GM18517 (cell line): ENCODE measurements around the gene RAD9A.

Experiments used
- ATAC-seq: cut with Tn5 transposase; IDR thresholded peaks from one replicate; pipeline ENCODE4 v1.9.1; 2021; ENCODE audit warnings: mild to moderate bottlenecking, moderate library complexity; ENCODE audit not compliant: unreplicated experiment

The RAD9A gene

DNA sequence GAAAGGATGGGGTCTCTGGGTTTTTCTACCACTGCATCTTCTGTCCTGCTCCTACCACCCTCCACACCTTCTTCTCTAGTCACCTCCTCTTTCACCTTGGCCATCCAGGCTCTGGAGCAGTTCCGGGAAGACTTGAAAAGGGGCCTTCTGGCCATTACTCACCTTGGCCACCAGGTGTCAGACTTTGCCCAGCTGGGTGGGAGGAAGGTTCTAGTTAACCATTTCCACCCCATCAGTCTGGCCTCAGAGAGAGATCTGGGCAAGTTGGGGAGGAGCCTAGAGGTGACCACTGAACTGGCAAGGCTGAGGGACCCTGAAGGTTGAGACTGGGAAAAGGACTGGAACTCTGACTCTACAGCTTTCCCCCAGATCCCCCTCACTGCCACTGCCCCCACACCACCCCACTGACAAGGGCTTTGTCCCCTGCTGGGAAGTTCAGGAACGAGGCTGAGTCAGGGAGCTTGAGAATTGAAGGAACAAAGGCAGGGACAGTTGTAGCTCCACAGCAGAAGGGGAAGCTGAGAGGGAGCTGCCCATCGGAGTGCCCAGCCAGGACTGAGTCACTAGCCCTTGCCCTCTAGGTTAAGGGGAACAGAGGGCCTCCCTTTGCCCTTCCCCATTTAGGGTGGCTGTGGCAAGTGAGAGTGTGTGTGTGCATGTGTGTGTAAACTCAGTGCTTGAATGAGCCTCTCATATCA lies 34.8 kb upstream of the RAD9A start:
- no peak for ATAC-seq

DNA sequence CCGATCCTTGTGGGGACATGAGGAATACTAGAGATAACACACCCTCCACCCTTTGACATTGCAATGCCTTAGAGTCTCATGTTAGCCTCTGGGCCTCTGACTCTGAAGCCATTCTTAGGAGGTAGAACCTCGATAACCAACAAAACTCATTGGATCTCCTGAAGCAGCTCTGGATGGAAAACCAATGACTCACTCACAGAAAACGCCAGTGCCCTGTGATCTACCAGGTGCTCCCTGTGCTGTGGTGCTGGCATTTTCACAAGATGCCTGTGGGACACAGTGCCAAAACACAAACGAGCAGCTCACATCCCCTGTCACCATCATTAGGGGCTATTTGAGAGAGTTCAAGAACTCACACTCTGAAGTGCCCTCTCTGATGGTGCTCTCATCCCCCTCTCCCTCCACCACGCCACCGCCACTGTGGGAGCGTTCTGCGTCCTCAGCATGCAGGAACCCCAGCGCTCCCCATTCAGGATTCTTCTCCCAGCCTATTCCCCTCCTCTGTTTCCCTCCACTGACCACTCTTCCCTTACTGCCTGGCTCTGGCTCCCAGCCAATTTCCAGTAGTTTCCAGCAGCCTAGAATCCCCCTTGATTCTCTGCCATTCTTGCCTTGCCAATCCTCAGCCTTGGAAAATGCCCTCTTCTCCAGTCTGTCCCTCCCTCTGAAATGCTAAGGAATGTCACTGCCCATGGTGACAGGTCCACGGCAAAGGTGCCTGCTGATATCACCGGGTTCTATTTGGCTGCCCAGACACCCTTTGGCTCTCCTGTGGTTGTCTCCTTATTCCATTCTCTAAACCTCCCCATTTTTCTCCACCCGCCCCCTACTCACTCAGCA lies 33.7 kb upstream of the RAD9A start:
- no peak for ATAC-seq

DNA sequence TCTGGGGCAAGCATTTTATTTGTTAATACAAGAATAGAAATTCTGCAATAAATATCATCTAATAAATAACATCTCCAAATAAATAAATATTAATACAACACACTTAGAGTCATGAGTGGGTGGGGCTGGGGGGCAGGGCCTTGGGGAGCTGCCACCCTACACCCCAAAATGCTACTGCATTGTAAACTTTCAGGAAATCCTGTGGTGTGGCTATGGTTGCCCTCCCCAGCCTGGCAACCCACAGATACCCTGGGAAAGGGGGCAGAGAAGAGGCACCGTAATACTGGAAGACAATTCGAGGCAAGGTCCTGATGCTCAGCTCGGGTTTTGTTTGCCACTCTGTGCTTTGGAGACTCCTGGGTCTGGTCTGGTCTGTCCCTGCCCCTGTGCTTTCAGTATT lies 27.6 kb upstream of the RAD9A start:
- no peak for ATAC-seq

DNA sequence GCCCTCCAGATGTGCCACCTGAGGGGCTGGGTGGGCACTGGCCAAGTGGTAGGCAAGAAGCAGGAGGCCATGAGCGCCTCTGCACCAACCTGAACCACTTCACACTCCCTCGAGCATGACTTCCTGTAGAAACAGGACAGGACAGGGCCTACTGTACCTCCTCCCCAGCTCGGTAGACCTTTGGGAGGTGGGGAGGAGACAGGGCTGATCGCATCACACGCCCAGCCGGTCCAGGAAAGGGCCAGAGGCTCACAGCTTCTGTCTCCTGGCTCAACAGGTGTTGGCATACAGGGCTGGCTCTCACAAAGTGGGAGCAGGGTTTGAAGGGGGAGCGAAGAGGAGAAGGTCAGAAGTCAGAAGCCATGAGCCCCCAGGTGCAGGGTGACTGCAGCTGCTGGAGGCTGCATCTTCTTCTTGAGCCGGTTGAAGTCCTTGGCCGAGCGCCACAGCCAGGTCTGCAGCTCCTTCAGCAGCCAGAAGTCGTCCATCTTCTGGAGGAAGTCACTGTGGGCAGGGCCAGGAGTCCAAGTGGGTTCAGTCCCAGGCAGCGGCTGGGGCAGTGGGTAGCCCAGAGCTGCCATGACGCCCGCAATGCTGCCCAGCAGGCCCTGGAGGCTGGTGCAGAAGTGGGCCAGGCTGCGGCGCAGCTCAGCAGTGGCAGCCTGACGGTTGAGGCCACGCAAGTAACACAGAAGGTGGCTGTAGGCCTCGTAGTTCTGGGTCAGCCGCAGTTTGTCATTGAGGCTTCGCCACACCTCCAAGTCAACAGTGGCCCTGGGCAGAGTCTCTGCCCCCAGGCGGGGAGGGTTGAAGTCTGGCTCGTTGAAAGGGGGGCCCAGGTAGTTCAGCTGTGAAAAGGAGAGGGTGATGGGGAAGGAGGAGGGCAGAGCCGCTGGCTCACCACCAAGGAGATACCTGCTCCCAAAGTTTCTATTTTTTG lies 26.7 kb upstream of the RAD9A start:
- no peak for ATAC-seq

DNA sequence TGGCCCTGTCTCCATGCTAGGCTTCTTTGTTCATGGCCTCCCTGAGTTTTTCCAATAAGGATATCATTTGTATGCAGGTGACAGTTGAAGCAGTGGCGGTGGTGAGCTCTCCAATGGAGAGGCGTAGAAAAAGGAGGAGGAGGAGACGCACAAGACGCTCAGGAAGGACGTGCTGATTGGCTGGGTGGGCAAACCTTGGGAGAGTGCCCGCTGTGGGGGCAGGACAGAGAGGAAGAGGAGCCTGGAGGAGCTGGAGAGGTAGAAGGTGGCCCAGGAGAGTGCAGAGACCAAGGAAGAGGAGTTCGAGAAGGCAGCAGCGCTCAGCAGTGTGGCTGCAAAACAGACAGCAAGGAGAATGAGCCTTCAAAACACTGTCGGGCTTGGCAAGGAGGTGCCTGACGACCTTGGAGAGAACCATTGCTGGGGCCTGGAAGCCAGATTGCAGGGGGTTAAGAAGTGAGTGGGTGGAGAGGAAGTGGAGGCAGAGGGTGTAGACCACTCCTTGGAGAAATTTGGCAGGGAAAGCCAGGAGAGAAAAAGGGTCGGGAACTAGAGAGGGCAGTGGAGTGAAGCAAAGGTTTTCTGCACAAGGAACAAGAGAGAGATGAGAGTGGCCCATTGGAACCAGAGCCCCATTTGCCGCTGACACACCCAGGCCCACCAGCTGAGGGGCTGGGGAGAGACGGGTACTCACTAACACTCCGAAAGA lies 25.9 kb upstream of the RAD9A start:
- no peak for ATAC-seq

DNA sequence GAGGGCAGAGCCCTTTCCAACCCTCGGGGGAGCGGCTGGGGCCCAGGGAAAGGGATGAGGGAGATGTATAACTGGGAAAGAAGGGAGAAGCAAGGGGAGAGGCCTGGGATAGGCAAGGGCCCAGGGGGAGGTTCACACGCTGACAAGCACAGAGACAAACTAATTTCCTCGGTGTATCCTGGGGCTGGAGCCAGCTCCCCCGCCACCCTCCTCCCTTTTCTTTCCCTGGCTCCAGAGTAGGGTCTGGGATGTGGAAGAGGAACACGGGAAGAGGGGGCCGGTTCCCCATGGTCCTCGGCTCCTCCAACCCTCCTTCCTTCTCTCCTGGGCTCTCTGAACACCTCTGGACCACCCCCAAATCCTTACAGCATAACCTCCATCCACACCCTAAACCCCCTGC lies 25.2 kb upstream of the RAD9A start:
- ATAC-seq = no peak

DNA sequence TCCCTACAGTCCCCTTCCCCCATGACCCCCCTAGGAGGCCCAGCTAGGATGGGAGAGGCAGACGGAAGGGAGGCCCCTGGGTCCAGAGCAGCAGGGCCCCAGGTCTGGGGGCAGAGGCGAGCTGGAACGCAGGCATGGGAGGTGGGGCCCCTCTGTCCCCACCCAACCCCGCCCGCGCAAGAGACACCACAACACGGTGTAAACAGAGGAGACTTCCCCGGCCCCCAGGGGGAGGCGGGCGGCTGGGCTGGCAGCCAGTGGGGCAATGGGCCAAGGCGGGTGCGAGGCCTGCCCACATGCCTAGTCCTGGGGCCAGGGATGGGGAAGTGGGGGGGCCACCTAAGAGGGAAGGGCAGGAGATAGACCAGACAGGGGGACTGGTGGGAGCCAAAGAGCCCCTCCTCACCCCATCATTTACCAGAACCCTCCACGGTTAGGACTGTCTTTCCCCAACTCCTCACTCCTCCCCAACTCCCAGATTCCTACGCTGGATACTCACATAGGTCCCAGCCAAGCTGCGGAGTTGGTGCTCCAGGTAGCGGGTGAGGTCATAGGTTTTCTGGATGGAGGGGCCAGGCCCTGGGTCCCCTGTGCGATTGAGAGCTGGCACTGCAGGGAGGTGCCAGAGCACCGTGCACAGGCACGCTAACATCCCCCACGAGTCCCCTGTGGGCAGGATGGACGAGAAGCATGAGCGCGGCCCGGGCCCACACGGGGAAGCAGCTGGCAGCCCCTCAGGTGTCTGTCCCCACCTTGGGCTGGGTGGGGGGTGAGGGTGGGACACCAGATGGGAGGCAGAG lies 24.6 kb upstream of the RAD9A start:
- no peak for ATAC-seq

DNA sequence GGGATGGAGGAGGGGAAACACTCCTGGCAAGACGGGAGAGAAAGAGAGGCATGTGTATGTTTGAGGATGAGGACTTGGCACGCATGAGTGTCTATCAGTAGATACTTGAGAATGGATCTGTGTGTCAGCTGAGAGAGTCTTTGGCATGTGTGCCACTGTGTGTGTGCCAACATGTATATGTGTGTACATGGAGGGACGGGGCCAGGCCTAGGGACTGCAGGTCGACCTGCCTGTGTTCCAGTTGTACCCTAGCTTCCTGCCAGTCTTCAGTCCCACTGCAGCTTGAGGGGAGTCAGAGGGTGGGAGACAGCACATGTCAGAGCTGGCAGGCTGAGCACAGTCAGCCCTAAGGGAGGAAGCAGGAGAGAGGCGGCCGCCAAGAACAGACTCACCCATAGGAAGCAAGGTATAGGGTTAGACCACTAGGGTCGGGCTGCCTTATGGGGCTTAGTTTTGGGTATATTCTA lies 24.0 kb upstream of the RAD9A start:
- ATAC-seq = no peak

DNA sequence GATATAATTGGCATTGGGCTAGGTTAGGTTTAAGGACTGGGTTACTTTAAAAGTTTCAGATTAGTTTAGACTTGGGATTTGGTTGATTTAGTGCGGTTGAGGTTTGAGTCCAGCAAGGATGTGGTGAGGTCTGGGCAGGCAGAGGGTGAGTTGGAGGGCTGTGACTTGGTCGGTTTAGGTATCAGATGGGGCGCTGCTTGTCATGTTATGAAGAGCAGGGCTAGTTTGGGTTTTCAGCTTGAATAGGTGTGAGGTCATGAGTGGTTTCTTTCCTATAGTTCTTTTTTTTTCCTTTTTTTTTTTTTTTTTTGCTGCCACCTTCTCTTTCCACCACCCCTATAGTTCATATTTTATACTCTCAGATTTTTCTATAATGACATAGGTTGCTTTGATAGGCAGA lies 23.2 kb upstream of the RAD9A start:
- ATAC-seq = no peak

DNA sequence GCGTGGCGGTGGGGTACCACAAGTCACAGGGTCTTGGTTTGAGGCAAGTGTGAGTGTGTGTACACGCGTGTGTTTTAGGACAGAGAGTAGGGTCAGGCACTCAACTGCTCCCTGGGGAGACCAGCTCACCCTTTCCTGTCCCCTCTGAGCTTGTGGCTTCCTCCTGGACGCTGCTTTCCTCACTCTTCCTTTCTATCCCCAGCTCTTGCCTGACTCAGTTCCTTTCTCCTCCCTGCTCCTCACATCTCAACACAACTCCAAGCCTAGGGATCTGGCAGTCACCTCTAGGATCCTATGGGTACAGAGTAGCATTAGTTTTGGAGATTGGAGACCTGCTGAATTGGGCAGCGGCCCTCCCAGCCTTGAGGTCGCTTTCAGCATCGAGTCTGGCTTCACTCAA lies 22.5 kb upstream of the RAD9A start:
- no peak for ATAC-seq

DNA sequence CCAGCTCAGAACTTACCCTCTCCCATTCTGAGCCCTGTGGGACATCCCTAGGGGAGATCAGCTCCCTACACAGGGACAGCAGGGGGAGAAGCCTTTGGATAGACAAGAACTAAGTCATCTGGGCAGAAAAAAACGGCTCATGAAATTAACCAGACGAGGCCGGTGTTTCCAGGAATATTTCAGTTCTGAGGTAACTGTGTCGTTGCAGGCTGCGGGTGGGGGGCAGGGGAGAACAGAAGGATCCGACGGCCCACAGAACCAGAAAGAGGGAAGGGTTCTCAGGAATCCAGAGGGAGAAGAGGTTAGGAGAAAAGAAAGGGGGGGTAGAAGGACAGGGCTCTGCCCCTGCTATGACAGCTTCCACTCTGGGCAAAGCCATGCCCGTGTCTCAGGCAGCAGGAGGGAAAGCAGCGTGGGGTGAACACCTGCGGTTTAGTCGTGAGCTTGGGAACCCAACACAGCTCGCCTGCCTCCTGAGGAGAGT lies 21.9 kb upstream of the RAD9A start:
- no peak for ATAC-seq

DNA sequence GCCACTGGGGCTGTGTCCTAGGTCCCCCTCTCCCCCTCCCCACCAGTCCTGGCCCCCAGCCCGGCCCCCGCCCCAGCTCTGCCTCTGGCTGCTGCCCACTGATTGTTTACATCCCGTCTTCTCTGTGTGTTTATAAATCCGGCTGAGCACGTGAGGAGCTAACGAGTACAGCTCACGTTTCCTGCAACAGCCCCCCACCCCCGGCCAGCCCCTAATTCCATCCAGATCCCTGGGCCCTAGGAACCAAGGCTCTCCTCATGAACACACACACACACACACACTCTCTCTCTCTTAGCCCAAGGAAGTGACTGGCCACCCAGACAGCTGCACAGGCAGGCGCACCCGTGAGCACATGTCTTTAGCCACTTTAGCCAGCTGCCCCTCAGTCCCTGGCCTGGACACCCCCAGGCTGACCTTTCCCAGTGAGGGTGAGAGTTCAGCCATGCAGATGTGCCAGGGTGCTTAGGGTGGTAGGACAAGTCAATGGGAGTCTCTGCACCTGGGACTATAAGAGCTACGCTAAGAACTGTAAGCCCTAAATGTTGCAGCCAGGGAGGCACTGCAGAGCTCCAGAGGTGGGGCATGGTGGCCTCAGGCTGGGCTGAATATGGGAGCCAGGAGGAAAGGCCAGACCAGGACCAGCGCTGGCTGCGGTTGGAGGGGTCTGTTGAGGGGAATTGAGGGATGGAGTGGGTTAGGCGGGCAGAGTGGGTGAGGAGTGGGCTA lies 21.3 kb upstream of the RAD9A start:
- ATAC-seq = no peak

DNA sequence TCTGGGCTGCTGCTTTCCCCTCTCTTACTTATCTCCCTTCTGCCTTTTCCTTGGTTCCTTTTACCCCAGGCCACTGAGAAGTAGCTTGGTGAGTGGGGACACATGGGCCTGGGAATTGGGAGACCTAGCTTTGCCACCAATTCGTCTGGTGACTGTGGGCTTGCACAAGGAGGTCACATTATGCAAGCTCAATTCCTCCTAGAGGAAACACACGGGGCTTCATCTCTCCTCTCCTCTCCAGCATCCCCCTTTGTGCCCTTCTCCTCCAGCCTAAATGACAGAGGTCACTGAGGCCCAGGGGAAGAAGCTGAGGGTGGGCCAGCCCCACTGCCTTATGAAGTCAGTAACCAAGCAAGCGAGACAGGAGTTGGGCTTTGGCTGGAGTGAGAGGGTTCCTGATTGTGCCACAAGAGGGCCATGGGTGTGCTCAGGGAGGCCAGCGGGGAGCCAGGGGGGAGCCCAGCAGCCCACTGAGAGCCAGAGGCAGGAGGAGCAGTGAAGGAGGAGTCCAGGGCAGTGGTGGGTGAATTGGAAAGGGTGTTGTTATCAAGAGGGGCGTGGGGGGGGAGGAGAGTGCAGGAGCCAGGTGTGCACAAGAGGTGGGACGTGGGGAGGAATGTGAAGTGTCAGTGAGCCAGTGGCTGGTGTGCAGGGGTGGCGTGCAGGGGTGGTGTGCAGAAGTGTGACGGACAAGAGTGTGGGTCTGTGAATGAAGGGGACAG lies 20.4 kb upstream of the RAD9A start:
- no peak for ATAC-seq

DNA sequence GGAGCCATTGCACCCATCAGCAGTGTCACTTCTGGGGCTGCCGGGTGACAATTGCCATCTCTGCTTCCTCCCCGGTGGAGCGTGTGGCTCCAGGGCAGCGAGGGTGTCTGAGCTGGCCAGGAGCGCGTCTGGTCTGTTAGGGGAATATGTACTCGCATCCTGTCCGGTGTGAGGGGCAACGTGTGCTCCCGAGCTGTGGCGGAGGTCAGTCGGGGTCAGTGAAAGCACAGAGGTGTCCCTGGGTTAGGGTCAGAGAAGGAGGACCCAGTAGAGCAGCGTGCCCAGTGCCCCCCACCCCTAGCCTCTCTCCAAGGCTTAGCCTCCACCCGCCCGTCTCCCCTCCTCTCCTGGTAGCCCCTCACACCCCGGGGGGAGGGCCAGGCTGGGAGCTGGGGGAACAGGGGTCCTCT lies 19.9 kb upstream of the RAD9A start:
- no peak for ATAC-seq

DNA sequence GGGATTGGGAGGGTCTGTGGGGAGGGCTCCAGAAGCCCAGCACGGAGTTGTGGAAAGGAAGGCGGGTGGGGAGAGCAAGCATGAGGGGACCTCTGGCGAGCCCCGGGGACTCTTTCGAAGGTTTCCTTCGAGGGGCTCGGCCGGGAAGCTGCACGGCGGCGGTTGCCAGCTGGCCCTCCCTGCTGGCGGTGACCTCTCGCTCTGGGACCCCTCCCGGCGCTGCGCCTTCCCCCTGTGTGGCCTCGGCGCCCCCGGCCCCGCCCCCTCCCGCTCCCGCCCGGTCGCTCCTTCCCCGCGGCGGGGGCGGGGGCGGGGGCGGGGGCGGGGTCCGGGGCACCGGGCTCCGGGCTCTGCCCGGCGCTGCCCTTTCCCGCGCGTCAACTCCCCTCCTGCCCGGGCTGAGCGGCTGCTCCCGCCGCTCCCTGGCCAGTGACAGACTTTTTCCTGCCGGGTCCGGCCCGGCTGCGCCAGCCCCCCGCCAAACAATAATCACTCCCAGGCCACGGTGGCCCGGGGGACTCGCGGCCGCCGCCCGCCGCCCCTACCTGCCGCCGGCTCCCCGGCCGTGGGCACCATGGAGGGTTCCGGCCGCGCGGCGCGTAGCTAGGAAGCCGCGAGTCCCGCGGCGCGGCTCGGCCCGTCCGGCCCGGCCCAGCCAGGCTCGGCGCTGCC lies 19.3 kb upstream of the RAD9A start:
- ATAC-seq = no peak

DNA sequence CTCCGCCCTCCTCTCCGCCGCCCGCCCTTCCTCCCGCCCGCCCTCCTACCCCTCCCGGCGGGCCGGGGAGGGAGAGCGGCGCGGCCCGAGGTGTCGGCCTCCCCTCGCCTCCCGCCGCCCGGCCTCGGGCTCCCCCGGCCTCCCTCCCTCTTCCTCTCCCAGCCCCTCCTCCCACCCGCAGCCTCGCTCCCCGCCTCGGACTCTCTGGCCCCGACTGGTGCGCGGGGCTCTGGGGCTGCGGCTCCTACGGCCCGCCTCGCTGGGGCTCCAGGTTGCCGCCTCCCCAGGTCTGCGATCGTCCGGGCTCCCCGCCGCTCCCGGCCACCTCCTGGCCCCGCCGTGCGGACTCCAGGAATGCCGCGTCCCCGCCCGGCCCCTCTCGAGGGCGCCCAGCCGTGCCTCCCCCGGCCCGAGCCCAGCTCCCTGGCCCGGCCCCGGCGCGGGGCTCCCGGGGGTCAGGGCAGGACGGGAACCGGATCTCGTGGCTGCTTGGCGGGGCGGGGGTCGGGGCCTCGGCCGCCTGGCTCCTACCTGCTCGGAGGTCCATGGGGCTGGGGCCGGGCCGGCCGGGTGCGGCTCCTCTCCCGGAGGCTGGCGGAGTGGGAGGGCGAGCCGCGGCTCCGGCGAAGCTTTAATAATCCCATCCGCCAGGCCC lies 18.7 kb upstream of the RAD9A start, which contains the start of gene CLCF1:
Gene CLCF1 (minus strand): TSS at position 606 of the 655 bp plus-strand sequence. CDS start 59 bp downstream, at position 547.
- ATAC-seq = no peak
